HG02870 (cell line): ENCODE measurements around the gene IAH1.
"Not testable (repeated sequence)": the region's sequence is repeated elsewhere in the genome, so short reads cannot be mapped to it uniquely, and the experiment has no call there.

Source experiments
- ATAC-seq: cut with Tn5 transposase; IDR thresholded peaks from one replicate; pipeline ENCODE4 v1.9.1; 2021; ENCODE audit warnings: mild to moderate bottlenecking, moderate library complexity; ENCODE audit not compliant: unreplicated experiment

The IAH1 gene

GRCh38 chr2:9473308-9473984 is 905 bp upstream of the IAH1 start:
- ATAC-seq: peak; percentile 20

- ATAC-seq: peak; percentile 39
Observed at GRCh38 chr2:9473985-9474360, 378 bp upstream of the IAH1 start.

- ATAC-seq: no peak
Observed at GRCh38 chr2:9477914-9478313, 3.6 kb downstream of the IAH1 start.

GRCh38 chr2:9478526-9478925 is 4.2 kb downstream of the IAH1 start:
- no peak for ATAC-seq

GRCh38 chr2:9480157-9480556 is 5.8 kb downstream of the IAH1 start:
- ATAC-seq: no peak

GRCh38 chr2:9483107-9483506 is 8.8 kb downstream of the IAH1 start:
- no peak for ATAC-seq

- ATAC-seq: no peak
Observed at GRCh38 chr2:9484533-9484932, 10.2 kb downstream of the IAH1 start.

- no peak for ATAC-seq
Observed at GRCh38 chr2:9488583-9489547, 14.5 kb downstream of the IAH1 start.

GRCh38 chr2:9490789-9491188 is 16.4 kb downstream of the IAH1 start:
- ATAC-seq: no peak

GRCh38 chr2:9492927-9493326 is 18.6 kb downstream of the IAH1 start:
- no peak for ATAC-seq

- ATAC-seq: no peak
Observed at GRCh38 chr2:9493478-9493877, 19.1 kb downstream of the IAH1 start.

GRCh38 chr2:9494081-9494480 is 19.7 kb downstream of the IAH1 start:
- no peak for ATAC-seq

- no peak for ATAC-seq
Observed at GRCh38 chr2:9497017-9497416, 22.7 kb downstream of the IAH1 start.

GRCh38 chr2:9498210-9498609 is 23.9 kb downstream of the IAH1 start:
- no peak for ATAC-seq

- no peak for ATAC-seq
Observed at GRCh38 chr2:9508931-9509330, 34.6 kb downstream of the IAH1 start.

- ATAC-seq: not testable (repeated sequence)
Observed at GRCh38 chr2:9513946-9514345, 39.6 kb downstream of the IAH1 start.

GRCh38 chr2:9517118-9517782 is 42.9 kb downstream of the IAH1 start:
- ATAC-seq: no peak

GRCh38 chr2:9518163-9518562 is 43.8 kb downstream of the IAH1 start:
- ATAC-seq: no peak

GRCh38 chr2:9518780-9519179 is 44.4 kb downstream of the IAH1 start:
- no peak for ATAC-seq

GRCh38 chr2:9519250-9519649 is 44.9 kb downstream of the IAH1 start:
- ATAC-seq: no peak

- no peak for ATAC-seq
Observed at GRCh38 chr2:9524291-9524690, 49.9 kb downstream of the IAH1 start.

- no peak for ATAC-seq
Observed at GRCh38 chr2:9525266-9525665, 50.9 kb downstream of the IAH1 start.
